ENCODE data around the gene ZG16B. TPM values are rescaled to one million over a fixed set of nuclear protein-coding genes. Genes with fewer than 3 reads are reported as not detected.

The ZG16B gene
- total RNA-seq, 1 donor from 2014 or later = 0.27 TPM

DNA sequence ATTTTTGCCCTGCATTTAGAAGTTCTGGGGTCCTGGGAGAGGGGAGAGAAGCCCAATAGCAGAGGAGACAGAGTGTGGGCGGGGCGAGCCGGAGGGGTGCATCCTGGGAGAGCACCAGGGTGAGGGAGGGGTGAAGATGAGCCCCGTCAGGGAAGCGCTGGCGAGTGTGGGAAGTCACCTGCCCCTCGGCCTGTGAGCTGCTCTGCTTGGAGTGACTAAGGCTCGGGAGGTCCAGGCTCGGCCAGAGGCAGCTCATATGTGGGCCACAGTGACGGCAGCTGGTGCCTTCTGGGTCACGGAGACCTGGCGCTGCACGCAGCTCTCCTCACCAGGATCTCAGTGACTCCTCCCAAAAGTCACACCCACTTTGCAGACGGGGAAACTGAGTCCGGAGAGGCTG, 1.1 kb downstream of the ZG16B start:
- intact Hi-C loops (cut with micrococcal nuclease) = no loop called here
- TF ChIP-seq CTCF (IDR thresholded peaks at IDR 0.05; ENCODE audit: borderline replicate concordance) = no peak
- Histone ChIP-seq H3K4me3 (no peak overlapping the region), H3K27me3 (ENCODE audit: low read depth) (peaks cover 73% of the 10 kb centered on the region), H3K4me1 (no peaks in the 10 kb centered on the region), H3K36me3 (no peaks in the 10 kb centered on the region), H3K27ac (replicated peaks) (no peak overlapping the region), H3K9me3 (replicated peaks) (no peaks in the 10 kb centered on the region)
- DNase-seq = no peak

DNA sequence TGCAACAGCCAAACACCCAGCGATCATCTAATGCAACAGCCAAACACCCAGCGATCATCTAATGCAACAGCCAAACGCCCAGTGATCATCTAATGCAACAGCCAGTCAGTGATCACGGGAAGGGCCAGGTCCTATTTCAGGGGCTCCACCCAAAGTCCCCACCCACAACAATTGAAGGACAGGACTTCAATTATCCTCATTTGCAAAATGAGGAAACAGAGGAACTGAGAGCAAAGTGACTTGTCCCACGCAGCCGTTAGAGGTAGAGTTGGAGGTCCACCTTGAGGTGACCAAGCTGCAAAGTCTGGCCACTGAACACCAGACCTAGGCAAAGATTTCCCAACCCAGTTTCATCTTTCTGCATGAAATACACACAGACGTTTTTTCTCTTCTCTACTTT, 3.7 kb downstream of the ZG16B start:
- intact Hi-C loops (cut with micrococcal nuclease) = no loop called here
- Histone ChIP-seq H3K9me3 (replicated peaks) (no peaks in the 10 kb centered on the region), H3K27me3 (ENCODE audit: low read depth) (peaks cover 71% of the 10 kb centered on the region), H3K36me3 (no peaks in the 10 kb centered on the region), H3K4me3 (no peak overlapping the region), H3K27ac (replicated peaks) (no peak overlapping the region), H3K4me1 (no peaks in the 10 kb centered on the region)
- DNase-seq = no peak
- TF ChIP-seq CTCF (IDR thresholded peaks at IDR 0.05; ENCODE audit: borderline replicate concordance) = no peak

- DNase-seq = no peak
- Histone ChIP-seq H3K27ac (replicated peaks) (no peak overlapping the region), H3K36me3 (no peaks in the 10 kb centered on the region), H3K4me3 (no peak overlapping the region), H3K27me3 (ENCODE audit: low read depth) (peaks cover 71% of the 10 kb centered on the region), H3K4me1 (no peaks in the 10 kb centered on the region), H3K9me3 (replicated peaks) (no peaks in the 10 kb centered on the region)
- intact Hi-C loops (cut with micrococcal nuclease) = no loop called here
- TF ChIP-seq CTCF (IDR thresholded peaks at IDR 0.05; ENCODE audit: borderline replicate concordance) = no peak
Measured at GRCh38 chr16:2834968-2835367, 4.9 kb downstream of the ZG16B start.

DNA sequence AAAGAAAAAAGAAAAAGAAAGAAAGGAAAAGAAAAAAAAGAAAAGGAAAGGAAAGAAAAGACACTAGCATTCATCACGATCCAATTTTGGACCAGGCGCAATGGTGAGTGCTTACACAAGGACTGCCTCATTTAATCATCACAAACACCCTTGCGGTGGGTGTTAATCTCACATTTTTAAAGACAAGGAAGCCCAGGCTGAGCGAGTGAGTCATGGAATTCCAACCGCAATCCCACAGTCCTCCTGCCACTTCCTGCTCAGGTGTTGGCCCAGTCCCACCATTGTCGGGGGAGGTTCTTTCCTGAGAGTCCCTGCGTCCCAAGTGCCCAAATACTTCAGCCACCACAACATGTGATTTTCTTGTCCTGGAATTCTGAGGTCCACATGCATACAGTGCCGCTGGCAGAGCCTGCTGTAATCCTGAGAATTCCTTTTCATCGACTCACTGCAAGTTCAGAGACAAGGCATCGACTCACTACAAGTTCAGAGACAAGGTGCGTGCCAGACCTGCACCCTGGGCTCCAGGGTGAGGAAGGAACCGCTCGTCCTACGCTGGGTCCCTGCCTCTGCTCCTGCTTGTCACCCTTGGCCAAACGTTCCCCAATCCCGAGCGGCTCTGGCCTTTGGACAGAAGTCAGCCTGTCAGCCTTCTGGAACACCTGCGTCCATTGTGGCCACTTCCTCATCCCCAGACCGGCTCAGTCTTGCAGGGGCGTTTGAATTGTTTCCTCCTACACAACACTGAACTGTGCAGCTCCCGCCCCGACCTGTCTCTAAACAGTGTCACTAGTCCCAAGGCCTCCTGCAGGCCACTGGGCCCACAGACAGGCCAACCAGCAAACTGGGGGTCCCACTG, 5.8 kb downstream of the ZG16B start:
- Histone ChIP-seq H3K27ac (replicated peaks) (no peak overlapping the region), H3K9me3 (replicated peaks) (no peaks in the 10 kb centered on the region), H3K36me3 (no peaks in the 10 kb centered on the region), H3K27me3 (ENCODE audit: low read depth) (peaks cover 71% of the 10 kb centered on the region), H3K4me3 (no peak overlapping the region), H3K4me1 (no peaks in the 10 kb centered on the region)
- DNase-seq = no peak
- no peak for TF ChIP-seq CTCF (IDR thresholded peaks at IDR 0.05; ENCODE audit: borderline replicate concordance)
- intact Hi-C loops (cut with micrococcal nuclease) = no loop called here

DNA sequence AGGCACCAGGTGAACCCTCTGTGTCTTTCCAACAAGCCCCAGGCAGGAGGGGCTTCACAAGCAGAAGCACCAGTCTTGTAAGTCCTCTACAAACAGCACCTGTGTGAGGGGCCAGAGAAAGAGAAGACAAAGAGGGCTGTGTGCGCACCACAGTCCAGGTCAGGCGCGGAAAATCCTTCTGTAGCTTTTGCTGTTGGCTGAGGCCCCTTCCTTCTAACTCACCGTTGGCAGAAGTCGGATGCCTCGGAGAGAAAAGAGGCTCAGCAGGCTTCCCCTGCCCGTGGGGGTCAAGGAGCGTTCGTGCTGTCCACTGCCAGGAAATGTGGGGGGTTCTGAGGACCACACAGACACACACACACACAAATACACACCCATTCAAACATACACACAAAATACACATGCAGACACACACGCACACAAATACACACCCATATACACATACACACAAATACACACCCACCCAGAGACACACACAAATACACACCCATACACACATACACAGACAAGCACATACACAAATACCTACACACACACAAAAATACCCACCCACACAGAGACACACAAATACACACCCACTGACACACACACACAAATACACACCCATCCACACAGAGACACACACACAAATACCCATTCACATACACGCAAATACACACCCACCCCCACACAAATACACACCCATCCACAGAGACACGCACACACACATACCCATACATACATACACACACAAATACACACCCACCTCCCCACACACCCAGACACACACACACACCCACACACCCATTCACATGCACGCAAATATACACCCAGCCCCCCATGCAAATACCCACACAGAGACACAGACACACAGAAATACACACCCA, 6.8 kb downstream of the ZG16B start:
- Histone ChIP-seq H3K36me3 (no peaks in the 10 kb centered on the region), H3K27ac (replicated peaks) (no peak overlapping the region), H3K4me1 (peaks cover 7% of the 10 kb centered on the region), H3K27me3 (ENCODE audit: low read depth) (peaks cover 71% of the 10 kb centered on the region), H3K9me3 (replicated peaks) (no peaks in the 10 kb centered on the region), H3K4me3 (no peak overlapping the region)
- TF ChIP-seq CTCF (IDR thresholded peaks at IDR 0.05; ENCODE audit: borderline replicate concordance) = no peak
- no peak for DNase-seq
- intact Hi-C loops (cut with micrococcal nuclease) = no loop called here
